T47D (cell line): ENCODE measurements around the gene MAPK1IP1L.

Experiments used
- DNase-seq, 2 experiments: peaks; one replicate each; pipeline versions ENCODE4 v3.0.0 to v3.0.0-alpha.2; 2011 to 2012; ENCODE audit warnings: low read depth in 1 of 2, low spot score in 1 of 2
- JUND ChIP-seq: IDR thresholded peaks from 2 replicates; pipeline ENCODE4 v1.6.1; 2012; ENCODE audit warnings: low read depth
- in situ Hi-C: cut with HindIII; loops from 2 replicates; pipeline ENCODE4 v1.10.0; 2016; ENCODE audit warnings: low sequenced_read_pairs, low pct_unique_long_range_greater_than_20kb

The MAPK1IP1L gene

DNA sequence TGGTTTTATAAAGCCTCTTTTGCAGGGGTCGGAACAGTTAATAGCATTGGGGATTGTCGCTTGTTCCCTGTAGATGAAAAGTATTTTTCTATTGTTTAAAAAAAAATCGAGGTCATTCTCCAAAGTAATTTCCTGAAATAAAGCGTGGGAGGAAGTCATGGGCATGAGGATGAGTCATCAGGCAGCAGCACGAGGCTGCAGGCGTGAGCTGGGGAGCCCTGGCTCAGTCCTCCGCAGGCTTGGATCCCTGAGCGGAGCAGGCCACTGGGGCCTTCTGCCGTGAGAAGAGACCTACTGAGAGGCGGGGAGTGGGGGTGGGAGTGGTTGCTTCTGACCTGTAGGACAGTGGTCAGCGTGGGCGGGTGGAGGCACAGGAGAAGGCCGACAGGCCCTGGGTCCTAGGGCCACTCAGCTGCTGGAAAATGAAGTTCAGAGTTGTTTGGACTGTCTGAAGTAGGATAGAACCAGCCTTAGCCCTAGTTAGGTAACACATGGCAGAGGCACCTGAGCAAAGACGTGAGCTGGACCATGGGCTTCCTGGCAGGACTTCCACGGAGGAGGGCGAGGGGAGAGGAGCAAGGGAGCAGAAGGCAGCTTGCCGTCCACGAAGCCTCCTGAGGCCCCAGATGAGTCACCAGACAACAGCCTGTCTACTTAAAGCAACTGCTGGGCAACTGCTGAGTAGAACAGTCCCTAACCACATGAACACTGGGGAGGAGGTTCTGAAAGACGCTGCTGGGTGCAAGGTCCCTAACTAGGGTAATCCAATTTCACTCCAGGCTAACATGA, 56.5 kb downstream of the MAPK1IP1L start:
- no peak for DNase-seq
- in situ Hi-C loops, result no loop called here
- no peak for TF ChIP-seq JUND

DNA sequence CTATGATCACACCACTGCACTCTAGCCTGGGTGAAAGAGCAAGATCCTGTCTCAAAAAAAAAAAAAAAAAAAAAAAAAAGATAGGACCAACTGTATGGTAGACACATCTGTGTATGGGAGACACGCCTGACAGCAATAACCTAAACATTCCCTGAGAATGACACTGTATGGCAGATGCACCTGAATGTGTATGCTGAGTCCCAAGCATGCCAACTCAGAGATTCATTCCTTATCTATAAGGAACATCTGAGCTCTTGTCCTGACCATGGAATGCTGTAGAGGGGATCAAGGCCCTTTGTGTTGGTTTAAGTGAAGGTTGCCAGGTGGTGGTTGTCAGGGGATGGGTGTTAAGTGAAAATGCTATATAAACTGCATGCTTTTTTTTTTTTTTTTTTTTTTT, 58.4 kb downstream of the MAPK1IP1L start:
- no peak for TF ChIP-seq JUND
- DNase-seq, result no peak
- in situ Hi-C loops, result no loop called here

DNA sequence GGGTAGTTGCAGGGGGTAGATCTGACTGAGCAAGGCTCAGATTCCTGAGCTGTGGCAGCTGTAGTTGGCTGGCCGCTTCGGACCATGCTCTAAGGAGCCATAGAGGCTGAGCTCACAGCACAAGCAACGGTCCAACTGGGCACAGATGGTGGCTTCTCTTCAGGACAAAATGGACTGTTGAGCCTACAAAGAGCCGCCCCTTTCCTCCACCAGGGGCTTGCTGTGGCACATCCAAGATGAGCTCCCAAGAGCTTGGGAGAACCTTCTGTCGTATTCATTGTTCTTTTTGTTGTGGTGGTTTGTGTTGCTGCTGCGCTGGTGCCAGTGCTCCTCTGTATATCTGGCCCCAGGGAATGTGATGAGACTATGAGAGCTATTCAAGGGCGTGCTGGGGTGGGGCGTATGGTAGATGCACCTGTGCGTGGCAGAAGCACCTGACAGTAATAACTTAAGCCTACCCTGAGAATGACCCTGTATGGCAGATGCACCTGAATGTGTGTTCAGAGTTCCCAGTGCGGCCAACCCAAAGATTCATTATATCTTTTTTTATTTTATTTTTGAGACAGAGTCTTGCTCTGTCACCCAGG, 59.8 kb downstream of the MAPK1IP1L start:
- no peak for DNase-seq
- no peak for TF ChIP-seq JUND
- in situ Hi-C loops, result no loop called here

DNA sequence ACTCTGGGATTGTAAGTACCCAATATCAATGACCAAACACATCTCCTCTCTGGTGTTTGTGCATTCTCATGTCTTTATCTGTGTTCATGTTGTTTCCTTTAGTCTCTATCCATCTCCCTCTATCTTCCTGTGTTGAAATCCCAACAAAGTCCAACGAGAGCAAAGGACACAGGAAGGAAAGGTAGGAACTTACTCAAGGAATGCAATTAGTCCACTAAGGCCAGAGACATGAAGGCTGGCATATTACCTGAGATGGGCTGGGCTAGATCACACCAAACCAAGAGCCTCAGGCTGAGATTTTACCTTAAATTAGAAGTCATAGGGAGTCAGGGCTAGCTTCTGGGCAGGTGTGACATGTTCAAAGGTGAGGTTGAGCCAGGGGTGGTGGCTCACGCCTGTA, 63.3 kb downstream of the MAPK1IP1L start:
- TF ChIP-seq JUND, result no peak
- in situ Hi-C loops, result no loop called here
- DNase-seq, result no peak

DNA sequence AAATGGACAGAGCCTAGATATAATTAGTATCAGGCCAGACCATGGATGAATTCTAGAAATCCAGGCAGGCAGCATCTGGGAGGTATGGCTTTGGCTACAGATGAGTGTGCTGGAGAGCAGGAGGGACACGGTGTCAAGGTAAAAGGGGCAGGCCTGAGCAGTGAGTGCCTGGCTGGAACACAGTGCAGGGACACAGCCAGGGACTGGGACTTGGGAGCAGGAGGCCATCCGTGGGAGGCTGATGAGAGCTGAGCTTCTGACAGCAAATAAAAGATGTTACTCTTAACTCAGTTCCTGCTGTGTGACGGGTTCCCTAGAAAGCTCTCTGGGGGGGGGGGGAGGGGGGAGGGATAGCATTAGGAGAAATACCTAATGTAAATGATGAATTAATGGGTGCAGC, 64.0 kb downstream of the MAPK1IP1L start:
- DNase-seq, result no peak
- no peak for TF ChIP-seq JUND
- in situ Hi-C loops, result no loop called here

DNA sequence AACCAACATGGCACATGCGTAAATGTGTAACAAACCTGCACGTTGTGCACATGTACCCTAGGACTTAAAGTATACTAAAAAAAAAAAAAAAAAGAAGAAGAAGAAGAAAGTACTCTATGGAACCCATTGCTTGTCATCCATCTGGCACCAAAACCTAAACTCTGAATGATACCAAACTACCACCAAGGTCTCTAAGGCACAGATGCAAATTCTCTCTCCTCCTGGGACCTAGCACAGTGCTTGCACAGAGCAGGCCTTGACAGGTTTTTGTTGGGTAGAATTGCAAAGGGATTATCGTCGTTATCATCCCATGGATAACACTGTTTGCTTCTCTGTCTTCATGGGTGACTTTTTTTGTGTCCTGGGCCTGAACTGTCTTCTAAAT, 64.4 kb downstream of the MAPK1IP1L start:
- no peak for DNase-seq
- in situ Hi-C loops, result no loop called here
- no peak for TF ChIP-seq JUND

DNA sequence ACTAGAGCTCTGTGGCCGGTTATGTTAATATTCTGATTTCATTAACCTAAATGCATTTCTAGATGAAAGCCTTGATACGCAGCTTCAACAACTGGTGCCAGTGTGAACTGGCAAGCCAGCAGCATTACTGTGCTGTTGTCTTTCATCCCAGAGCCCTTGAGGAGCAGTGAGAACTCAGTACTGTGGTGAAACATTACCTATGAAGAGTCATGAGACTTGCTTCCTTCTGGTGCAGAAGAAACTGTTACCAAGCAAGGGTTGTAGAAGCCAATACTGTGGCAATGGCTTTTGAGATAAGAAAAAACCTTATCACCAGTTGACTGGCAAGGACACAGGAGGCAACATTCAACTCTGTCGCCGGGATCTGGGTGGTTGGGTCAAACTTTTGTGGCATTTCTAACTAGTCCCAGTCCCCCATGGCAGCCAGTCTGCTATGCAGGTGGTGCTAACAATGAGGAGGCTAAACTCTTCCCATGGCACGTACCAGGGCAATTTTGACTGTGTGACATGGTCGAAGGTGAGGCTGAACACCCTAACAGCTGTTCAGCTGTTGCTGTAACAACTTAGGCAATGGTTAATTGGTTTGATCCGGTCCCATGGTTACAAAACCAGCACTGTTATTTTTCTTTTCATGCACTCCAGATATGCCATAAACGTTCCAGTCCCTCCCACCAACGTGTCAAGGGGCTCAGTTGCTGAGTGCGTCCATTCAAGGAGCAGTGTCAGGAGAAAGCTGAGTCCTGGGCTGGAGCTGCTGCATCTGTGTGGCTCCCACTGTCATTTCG, 65.0 kb downstream of the MAPK1IP1L start:
- in situ Hi-C loops, result no loop called here

DNA sequence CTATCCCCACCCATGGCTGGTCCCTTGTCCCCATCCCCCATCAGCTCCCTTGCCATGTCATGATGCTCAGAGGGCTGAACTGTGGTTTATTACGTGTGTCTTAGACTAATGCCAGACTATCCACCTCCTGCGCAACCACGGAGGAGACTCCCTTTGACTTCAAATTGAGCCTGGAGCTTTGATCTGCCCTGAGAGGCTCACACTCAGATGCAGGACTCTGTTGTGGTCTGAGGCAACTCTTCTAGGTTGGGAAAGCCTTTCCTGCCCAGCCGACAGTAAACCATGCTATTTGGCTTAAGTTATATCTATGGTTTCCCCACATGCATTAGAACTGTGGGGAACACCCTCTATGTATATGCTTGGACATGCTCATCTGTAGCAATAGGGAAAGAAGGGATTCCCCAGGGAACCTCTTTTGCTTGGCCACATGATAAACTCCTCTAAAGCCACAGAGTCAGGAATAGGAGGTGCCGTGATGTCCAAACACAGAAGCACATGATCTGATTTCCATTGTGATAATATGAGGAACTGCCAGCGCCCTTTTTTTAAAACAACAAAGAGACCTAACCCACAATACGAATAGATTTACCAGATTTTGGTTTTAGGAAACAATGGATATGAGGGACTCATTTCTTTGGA, 66.5 kb downstream of the MAPK1IP1L start:
- TF ChIP-seq JUND, result no peak
- in situ Hi-C loops, result no loop called here
- no peak for DNase-seq

More for the DNA sequence above, 65.0 kb downstream of the MAPK1IP1L start:
- DNase-seq, result no peak
- TF ChIP-seq JUND, result no peak

DNA sequence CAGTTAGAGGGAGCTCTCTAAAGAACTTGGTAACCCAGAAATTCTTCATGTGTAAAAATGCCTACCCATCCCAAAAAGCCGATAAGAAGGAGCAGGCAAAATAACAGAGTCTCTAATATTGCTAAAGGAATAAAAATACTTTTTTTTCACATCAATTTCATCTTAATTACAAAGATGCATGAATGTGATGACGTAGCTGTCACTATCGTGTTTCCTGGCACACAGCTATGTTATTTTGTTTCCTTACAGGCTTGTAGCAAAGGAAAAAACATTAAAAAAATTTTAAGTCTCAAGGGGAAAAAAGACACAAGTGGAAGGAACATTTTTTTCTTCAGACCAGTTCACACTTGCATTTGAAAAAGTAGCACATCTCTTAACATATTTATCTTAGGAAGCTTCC, 67.3 kb downstream of the MAPK1IP1L start:
- in situ Hi-C loops, result no loop called here
- TF ChIP-seq JUND, result no peak
- no peak for DNase-seq
